Activated CD4-positive, alpha-beta T cell treated with anti-CD3 and anti-CD28 coated beads, Interleukin-2, amount 50 U/mL, for 4 hours (primary cell): ENCODE measurements around the gene IL15RA.

Experiments
- DNase-seq, 2 experiments: peaks; one replicate each; pipeline ENCODE4 v3.0.0-alpha.2; 2020

The IL15RA gene, protein sequence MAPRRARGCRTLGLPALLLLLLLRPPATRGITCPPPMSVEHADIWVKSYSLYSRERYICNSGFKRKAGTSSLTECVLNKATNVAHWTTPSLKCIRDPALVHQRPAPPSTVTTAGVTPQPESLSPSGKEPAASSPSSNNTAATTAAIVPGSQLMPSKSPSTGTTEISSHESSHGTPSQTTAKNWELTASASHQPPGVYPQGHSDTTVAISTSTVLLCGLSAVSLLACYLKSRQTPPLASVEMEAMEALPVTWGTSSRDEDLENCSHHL

DNA sequence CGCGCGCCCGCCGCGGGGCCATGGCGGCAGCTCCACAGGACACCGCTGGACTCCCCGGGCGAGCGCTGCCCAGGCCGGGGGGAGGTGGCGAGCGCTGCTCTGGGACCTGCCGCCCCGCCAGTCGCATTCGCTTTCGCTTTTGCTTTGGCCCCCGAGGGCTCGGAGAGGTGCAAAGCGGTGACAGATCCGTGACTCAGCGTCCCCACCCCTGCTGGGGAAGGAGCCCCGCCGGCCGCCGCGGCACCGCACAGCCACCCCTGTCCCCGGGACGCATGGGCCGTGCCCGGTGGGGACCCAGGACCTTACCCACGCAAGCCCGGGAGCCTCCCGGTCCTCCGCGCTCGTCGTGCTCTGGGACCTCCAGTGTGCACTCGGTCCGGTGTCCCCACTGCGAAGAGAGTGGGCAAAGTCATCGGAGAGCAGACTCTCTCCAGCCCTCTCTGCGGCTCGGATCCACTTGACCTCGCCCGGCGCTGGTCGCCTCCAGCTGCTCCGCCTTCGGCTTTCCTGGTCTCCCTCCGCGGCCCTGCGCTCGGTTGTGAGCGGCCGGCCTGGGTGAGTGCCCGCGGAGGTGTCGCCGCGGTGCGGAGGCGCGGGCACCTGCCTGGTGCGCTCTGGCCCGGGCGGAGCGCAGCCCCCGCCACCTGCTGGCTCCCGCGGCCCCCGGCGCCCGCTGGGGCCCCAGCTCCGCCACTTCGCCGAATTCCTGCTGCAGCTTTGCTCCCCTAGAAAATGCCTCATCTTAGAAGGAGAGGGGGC is at the start of gene IL15RA:
TSS of gene IL15RA (minus strand) at position 73 of the 759 bp plus-strand sequence. CDS start at position 22, 51 bp downstream.
- DNase-seq, result peak; percentile 89

DNA sequence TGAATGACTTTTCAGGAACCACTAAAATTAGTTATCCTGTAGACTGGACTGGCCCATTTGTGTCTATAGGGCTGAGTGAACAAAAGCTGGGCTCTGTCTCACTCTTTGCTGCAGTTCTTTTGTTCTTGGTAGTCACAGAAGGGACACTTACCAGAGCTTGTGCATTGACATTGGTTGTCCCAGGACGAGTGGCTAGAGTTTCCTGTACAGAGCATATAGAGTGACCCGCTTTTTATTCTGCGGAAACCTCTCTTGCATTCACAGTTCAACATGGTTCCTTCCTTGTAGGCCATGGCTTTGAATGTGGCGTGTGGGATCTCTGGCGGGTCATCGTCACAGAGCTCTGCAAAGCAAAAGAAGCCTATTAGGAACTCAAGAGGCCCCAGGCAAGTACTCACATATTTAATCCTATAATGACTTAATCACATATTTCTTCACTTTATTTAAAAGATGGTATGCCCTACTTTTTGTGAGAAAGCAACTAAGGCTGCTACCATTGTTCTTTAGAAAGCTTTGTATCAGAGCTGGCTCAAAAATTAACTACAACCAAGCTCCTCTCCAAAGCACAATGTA is 48.4 kb upstream of the IL15RA start:
- no peak for DNase-seq

GRCh38 chr10:6024334-6024682 is 47.0 kb upstream of the IL15RA start:
- no peak for DNase-seq

GRCh38 chr10:6023661-6024333 is 46.5 kb upstream of the IL15RA start:
- DNase-seq, result no peak

GRCh38 chr10:6022660-6023059 is 45.3 kb upstream of the IL15RA start:
- no peak for DNase-seq

- DNase-seq, result no peak
Measured at GRCh38 chr10:6020826-6021225, 43.5 kb upstream of the IL15RA start.

DNA sequence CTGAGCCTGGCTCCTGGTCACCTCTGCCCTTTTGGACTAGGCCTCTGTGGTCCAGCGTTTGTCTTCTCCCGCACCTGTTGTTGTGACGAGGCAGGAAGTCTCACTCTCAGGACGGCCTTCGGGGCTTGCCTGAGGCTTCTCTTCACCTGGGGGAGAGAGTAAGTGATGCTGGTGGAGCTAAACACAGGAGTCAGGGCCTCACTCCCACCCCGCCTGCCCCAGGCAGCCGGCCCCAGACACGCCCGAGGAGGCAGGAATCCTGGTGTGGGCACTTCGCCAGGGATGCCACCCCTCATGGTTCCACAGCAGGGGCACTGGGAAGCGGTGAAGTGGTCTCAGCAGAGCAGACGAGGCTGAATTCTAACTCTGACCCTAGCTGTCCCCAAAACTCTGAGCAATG is 42.5 kb upstream of the IL15RA start:
- no peak for DNase-seq

- DNase-seq, result no peak
Measured at GRCh38 chr10:6019010-6019782, 41.9 kb upstream of the IL15RA start.

DNA sequence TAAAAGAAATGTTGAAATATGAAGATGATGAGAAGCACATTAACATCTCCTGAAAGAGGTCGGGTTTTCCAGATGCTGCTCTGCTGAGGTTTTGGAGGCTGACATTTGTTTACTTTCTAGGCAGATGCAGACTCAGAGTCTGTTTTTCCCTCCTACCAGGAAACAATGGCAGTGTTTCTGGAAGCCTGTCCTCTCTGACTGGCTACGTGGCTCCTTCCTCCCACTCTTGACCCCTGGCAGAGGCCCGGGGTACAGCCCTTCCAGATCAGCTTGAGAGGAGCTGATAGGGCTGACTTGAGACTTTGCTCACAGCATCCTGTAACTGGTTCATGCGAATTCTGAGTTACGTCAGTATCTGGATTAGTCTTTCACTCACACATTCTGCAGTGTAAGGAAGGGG is 41.1 kb upstream of the IL15RA start:
- DNase-seq, result no peak

GRCh38 chr10:6017781-6018354 is 40.5 kb upstream of the IL15RA start:
- DNase-seq, result no peak

- DNase-seq, result peak; percentile 56 to 64
Measured at GRCh38 chr10:6014241-6014761, 37.0 kb upstream of the IL15RA start.

- DNase-seq, result no peak
Measured at GRCh38 chr10:6013413-6014192, 36.3 kb upstream of the IL15RA start.

GRCh38 chr10:6012121-6012905 is 35.0 kb upstream of the IL15RA start:
- no peak for DNase-seq

GRCh38 chr10:6011558-6011957 is 34.2 kb upstream of the IL15RA start:
- no peak for DNase-seq

DNA sequence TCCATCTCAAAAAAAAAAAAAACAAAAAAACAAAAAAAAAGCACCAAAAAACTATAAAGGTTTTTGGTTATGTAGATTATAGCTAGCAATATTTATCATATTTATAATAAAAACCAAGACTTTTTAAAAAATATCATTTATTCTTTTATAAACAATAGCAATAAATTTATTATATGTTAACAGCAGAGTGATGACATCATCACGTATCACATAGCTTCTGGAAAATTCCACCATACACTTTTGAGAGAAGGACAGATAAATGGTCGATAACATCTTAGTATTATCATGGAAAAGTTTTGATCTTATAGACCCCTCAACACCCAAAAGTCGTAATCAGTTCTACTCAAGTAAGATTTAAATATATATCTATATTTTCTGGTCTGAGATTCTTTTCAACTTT is 33.2 kb upstream of the IL15RA start:
- DNase-seq, result no peak

GRCh38 chr10:6009961-6010360 is 32.6 kb upstream of the IL15RA start:
- no peak for DNase-seq

DNA sequence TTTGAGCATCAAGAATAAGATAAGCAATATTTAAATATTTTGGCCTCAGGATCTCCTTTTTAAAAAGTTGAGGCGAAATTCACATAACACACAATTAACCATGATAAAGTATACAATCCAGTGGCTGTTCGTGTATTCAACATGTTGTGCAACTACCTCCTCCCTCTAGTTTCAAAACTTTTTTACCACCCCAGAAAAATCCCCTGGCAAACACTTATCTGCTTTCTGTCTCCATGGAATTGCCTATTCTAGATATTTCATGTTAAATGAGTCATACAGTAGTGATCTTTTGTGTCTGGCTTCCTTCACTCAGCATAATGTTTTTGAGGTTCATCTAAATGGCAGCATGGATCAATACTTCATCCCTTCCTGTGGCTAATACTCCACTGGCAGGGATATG is 31.8 kb upstream of the IL15RA start:
- no peak for DNase-seq

GRCh38 chr10:6008497-6009142 is 31.3 kb upstream of the IL15RA start:
- DNase-seq, result no peak

- DNase-seq, result no peak
Measured at GRCh38 chr10:6006991-6007390, 29.6 kb upstream of the IL15RA start.

DNA sequence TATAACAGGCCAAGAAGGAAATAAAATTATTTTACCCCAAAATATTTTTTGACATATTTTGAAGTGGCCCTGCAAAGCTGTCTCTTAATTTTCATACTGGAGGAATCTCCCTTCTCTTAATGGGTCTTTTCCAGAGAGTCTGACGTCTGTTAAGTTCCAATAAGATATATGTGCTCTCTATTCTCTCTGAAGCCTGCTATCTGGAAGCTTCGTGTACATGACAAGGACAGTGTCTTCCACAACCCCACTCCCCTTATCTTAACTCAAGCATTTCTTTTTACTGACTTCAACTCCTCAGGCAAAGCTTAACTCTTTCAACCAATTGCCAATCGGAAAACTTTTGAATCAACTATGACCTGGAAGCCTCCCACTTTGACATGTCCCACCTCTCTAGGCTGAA is 29.2 kb upstream of the IL15RA start:
- DNase-seq, result no peak
